Ammon's horn (tissue), 1 donor: ENCODE results near the gene C2orf72.
"Not testable (repeated sequence)": the region's sequence is repeated elsewhere in the genome, so short reads cannot be mapped to it uniquely, and the experiment has no call there.

Experiments
- DNase-seq: peaks from one replicate; pipeline ENCODE4 v3.0.0-alpha.2; 2016; ENCODE audit warnings: low spot score

C2orf72 gene

GRCh38 chr2:231037202-231037730 lies at the start of gene C2orf72:
Gene C2orf72, plus strand, starts transcription at chr2:231037523. Its CDS starts 43 bp downstream, at chr2:231037566.
- DNase-seq = no peak

GRCh38 chr2:230989731-230990130 lies 47.6 kb upstream of the C2orf72 start:
- DNase-seq = no peak

DNA sequence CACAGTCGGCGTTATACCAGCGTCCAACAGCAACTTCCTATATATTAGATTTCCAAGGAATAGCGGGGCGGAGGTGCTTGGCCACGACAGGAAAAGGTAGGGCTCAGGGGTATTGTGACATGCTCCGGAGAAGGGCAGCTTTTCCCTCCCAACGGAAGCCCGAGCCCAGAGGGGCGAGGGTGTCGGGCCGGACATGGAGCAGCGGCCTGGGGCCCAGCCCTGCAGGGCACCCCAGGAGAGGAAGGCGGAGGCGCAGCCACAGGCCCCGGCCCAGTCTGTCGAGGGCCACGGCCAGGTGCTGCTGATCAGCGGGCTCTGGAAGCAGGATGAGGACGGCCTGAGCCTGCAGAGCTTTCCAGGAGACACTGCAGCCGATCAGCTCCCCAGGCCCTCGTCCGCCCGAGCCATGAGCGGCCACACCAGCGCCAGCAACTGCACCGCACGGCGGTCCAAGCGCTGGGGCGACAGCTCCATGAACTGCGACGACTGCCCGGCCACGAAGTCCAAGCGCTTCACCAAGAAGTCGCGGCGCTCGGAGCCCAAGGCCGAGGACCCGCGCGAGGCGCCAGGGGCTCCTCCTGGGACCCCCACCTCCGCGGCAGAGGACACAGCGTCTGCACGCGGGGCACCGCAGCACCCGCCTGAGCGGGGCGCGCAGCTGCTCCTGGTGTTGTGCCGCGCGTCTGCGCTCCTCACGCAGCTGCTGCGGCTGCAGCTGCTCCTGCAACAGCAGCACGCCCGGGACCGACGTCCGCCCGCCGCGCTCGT lies 47.0 kb upstream of the C2orf72 start:
- no peak for DNase-seq

- DNase-seq = no peak
These were observed 46.5 kb upstream of the C2orf72 start for GRCh38 chr2:230990899-230991150.

GRCh38 chr2:230991598-230991997 lies 45.7 kb upstream of the C2orf72 start:
- DNase-seq = no peak

GRCh38 chr2:230995821-230996220 lies 41.5 kb upstream of the C2orf72 start, which contains the start of gene SPATA3:
Gene SPATA3, plus strand, starts transcription at chr2:230996121. Its CDS starts 113 bp downstream, at chr2:230996234.
- no peak for DNase-seq

DNA sequence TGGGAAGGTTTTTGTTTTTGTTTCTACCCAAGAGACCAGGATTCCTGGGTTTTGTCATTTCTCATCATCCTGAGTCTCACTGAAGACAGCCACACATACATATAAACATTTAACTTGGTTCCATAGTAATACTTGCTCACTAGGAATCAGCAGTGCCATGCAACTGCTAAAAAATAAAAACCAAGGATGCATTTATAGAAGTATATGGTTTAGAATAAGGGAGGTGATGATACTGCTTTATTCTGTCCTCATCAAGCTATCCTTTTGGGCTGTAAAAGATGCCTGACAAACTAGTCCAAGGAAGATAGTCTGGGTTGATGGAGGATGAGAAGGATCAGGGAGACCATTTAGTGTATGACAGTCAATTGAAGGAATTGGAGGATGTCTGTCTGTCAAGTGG lies 40.7 kb upstream of the C2orf72 start:
- no peak for DNase-seq

DNA sequence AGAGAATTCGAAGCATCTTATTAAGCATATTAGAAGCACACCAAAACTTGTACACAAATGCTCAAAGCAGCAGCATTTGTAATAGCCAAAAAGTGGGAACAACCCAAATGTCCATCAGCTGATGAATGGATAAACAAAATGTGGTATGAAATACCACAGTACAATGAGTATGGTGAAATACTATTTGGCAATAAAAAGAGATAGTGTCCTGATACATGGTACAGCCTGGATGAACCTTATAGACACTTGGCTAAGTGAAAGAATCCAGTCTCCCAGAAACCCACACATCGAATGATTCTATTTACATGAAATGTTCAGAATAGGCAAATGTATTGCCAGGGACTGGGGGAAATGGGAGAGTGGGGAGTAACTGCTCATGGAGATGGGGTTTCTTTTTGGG lies 38.4 kb upstream of the C2orf72 start:
- no peak for DNase-seq

GRCh38 chr2:230999477-230999876 lies 37.8 kb upstream of the C2orf72 start:
- DNase-seq = no peak

- no peak for DNase-seq
These were observed 37.0 kb upstream of the C2orf72 start for GRCh38 chr2:231000211-231000904.

GRCh38 chr2:231001036-231001435 lies 36.3 kb upstream of the C2orf72 start:
- no peak for DNase-seq

DNA sequence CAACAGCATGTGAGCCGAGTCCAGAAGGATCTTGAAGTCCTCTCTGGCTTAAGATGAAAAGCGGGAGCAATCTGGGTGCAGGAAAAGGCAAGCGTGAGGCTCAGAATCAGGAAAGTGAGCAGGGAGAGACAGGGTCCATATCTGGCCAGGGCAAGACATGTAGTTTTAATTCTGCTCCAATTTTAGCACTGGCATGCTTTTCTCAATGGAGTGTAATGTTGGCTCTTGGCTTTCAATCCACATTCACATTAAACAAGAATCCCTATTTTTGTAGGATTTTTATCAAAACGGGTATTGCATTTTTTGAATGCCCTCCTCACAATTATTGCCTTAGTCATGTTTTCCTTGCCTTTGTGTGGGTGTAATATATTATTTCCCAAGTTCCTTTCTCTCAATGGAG lies 35.4 kb upstream of the C2orf72 start:
- DNase-seq = no peak

DNA sequence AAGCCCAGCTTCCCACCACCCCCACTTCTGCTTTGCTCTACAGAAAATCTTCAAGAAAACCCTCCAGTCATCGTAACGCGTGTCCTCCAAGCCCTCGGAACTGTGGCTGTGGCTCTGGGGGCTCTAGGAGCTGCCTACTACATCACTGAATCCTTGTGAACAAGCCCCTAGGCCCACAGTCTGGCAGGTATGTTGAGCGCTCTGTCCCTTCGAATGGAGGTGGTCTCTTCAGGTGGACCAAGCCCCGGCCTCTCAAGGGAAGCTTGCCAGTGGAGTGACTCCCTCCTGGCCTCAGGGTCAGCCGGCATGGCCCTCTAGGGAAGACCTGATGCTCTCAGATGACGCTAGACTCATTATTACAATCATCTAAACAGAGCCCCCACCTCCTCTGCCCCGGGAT lies 34.7 kb upstream of the C2orf72 start:
- DNase-seq = no peak

GRCh38 chr2:231003186-231003585 lies 34.1 kb upstream of the C2orf72 start:
- no peak for DNase-seq

- DNase-seq = not testable (repeated sequence)
These were observed 32.4 kb upstream of the C2orf72 start for GRCh38 chr2:231004930-231005329.

GRCh38 chr2:231007286-231008098 lies 29.8 kb upstream of the C2orf72 start:
- no peak for DNase-seq

- DNase-seq = no peak
These were observed 29.2 kb upstream of the C2orf72 start for GRCh38 chr2:231008131-231008530.

- no peak for DNase-seq
These were observed 27.9 kb upstream of the C2orf72 start for GRCh38 chr2:231009236-231009919.

DNA sequence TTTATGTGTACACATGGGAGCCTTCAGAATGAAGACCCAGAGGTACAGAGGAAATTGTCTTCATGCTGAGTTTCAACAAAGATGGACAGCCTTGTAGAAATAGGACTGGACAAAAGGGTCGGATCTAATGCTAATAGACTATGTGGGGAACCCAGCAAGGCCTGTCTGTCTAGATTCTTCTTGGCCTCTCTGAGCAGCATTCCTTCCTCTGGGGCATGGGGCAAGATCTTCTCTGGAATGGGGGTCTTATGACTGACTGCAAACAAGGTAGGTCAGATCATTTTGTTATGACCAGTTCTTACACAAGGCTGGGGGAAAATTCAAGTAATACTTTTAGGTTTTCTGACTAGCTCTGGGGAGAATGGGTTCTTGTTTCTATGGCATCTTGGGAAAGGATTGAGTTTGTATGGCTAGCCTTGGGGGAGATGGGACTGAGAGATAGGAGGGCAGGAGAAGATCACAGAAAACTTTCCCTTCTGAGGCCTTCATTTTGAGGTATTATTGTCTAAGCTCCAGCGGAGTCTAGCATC lies 27.1 kb upstream of the C2orf72 start:
- no peak for DNase-seq

GRCh38 chr2:231011526-231011925 lies 25.8 kb upstream of the C2orf72 start:
- no peak for DNase-seq

DNA sequence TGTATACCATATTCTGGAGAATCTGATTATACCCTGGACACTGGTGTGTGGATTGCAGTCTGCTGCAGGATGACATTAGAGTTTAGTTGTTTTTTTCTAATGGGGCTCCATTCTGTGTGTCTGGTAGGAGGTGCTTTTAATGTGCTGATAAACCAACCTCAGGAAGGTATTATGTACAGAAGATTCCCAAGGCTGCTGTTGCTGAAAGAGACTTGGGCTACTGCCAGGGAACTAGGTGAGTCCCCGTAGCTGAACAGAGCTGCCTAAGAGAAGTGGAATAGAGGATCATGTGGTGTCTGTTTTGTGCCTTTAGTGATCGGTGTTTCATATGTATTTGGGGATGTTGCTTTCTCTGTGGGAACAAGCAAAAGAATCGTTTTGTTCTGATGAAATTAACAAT lies 24.9 kb upstream of the C2orf72 start:
- no peak for DNase-seq

- DNase-seq = no peak
These were observed 23.5 kb upstream of the C2orf72 start for GRCh38 chr2:231013820-231014219.
